Transverse colon (tissue), 4 donors: Measurements from ENCODE around the gene TRAM2.

Experiments
- EP300 ChIP-seq: sonication (generic); formaldehyde crosslinking; IDR thresholded peaks from one replicate; pipeline ENCODE4 v1.6.1; 2017; ENCODE audit warnings: antibody characterized with exemption, low read depth
- POLR2A ChIP-seq: fragments of 450-650 bp; IDR thresholded peaks from one replicate; pipeline ENCODE4 v1.6.1; 2016; ENCODE audit warnings: antibody characterized with exemption, mild to moderate bottlenecking, moderate library complexity
- POLR2AphosphoS5 ChIP-seq, 3 donors: sonication (generic); formaldehyde crosslinking; IDR thresholded peaks; one replicate each; pipeline ENCODE4 v1.6.1; 2016; ENCODE audit warnings: antibody characterized with exemption in 3 of 3
- TF ChIP-seq, protein P1 (sequence below), 5 experiments: fragments of 200-600 bp in 3 of 5; fragments of 450-650 bp in 2 of 5; sonication (generic) in 3 of 5; IDR thresholded peaks; 1 replicate in 2 of 5; 2 replicates in 3 of 5; pipeline ENCODE4 v1.5.1; 2016 to 2017; ENCODE audit warnings: antibody characterized with exemption in 5 of 5, inconsistent platforms in 3 of 5, mild to moderate bottlenecking in 2 of 5, moderate library complexity in 1 of 5

DNA sequence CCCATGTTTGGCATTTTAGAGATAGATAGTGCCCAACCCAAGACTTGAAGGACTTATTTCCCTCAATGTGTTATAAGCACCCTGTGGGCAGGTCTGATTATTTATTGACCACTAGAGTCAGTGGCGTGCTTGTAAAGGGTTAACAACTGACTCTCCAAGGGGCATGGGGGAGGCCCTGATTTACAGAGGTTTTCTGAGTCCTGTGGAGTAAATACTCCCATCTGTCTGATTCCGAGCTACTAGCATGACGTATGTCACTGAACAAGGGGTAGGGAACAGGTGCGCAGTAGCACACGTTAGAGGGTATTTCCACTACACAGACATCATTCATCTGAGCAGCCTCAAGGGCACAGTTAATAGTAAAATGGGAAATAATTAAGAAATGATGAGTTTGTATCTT, 17.4 kb upstream of the TRAM2 start:
- TF ChIP-seq EP300 (no peak), POLR2A (no peak), POLR2AphosphoS5 (IDR thresholded peaks at IDR 0.05) (no peak)
- TF ChIP-seq, protein P1, sequence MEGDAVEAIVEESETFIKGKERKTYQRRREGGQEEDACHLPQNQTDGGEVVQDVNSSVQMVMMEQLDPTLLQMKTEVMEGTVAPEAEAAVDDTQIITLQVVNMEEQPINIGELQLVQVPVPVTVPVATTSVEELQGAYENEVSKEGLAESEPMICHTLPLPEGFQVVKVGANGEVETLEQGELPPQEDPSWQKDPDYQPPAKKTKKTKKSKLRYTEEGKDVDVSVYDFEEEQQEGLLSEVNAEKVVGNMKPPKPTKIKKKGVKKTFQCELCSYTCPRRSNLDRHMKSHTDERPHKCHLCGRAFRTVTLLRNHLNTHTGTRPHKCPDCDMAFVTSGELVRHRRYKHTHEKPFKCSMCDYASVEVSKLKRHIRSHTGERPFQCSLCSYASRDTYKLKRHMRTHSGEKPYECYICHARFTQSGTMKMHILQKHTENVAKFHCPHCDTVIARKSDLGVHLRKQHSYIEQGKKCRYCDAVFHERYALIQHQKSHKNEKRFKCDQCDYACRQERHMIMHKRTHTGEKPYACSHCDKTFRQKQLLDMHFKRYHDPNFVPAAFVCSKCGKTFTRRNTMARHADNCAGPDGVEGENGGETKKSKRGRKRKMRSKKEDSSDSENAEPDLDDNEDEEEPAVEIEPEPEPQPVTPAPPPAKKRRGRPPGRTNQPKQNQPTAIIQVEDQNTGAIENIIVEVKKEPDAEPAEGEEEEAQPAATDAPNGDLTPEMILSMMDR (IDR thresholded peaks at IDR 0.05): no peak
